Measurements from ENCODE around the gene ZSCAN2.
A peak's percentile ranks its signal among the peaks of the same experiment; 100 is the strongest.
"Not testable (repeated sequence)": the region's sequence is repeated elsewhere in the genome, so short reads cannot be mapped to it uniquely, and the experiment has no call there.

Gene ZSCAN2

DNA sequence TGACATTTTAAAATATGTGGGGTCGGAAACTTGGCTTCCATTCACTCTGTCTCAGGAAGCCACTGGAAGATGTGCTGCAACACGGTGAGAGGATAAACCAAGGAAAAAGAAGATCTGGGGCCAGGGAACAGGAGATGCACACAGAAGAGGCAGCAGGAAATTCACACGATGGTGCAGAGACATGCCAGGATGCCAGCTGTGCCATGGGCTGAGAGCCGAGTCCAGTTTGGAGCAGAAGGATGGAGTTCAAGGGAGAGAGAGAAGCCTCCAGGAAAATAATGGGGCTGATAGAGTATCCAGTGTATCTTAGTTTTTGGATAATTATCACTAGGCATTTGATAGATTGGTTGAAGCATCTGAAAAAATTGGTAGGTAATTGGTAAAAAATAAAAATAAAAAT, 16.9 kb upstream of the ZSCAN2 start:
- H3K23ac ChIP-seq (ENCODE audit: low read length in 2 of 2); H2AFZ ChIP-seq (ENCODE audit: low read depth, low read length); H3K9ac ChIP-seq (ENCODE audit: low read length); H2AK5ac ChIP-seq (ENCODE audit: low read length, severe bottlenecking); H4K8ac ChIP-seq (ENCODE audit: low read length); H3K14ac ChIP-seq (ENCODE audit: low read length in 2 of 2); H3K4me1 ChIP-seq (ENCODE audit: control insufficient read depth, insufficient read depth, low read depth, low read length); H3K4ac ChIP-seq (ENCODE audit: low read depth in 1 of 2, low read length in 2 of 2); H3K36me3 ChIP-seq (ENCODE audit: control insufficient read depth in 1 of 2, insufficient read depth in 2 of 2, low read depth in 1 of 2, low read length in 2 of 2); H3K27ac ChIP-seq (ENCODE audit: low read length, poor library complexity, severe bottlenecking); H3K79me1 ChIP-seq (replicated peaks; ENCODE audit: low read length, poor library complexity, severe bottlenecking); H3K27me3 ChIP-seq (ENCODE audit: control insufficient read depth in 1 of 2, insufficient read depth in 1 of 2, low read length in 2 of 2); DNase-seq; H2BK12ac ChIP-seq (ENCODE audit: low read length in 2 of 2); H3K18ac ChIP-seq (ENCODE audit: low read depth in 1 of 2, low read length in 2 of 2); H4K91ac ChIP-seq (ENCODE audit: low read length); H3K4me3 ChIP-seq (ENCODE audit: insufficient read depth in 1 of 2, low read depth in 1 of 2, low read length in 2 of 2); H2BK15ac ChIP-seq (ENCODE audit: low read depth, poor library complexity, severe bottlenecking); H2BK120ac ChIP-seq (ENCODE audit: low read depth, low read length); H3K9me3 ChIP-seq (ENCODE audit: control insufficient read depth, low read length); H3K4me2 ChIP-seq (ENCODE audit: low read length, poor library complexity, severe bottlenecking); H2BK5ac ChIP-seq (ENCODE audit: low read depth, low read length, poor library complexity, severe bottlenecking): not testable (repeated sequence)
- WGBS, result 90% methylated on average over 4 of the region's 4 CpGs

DNA sequence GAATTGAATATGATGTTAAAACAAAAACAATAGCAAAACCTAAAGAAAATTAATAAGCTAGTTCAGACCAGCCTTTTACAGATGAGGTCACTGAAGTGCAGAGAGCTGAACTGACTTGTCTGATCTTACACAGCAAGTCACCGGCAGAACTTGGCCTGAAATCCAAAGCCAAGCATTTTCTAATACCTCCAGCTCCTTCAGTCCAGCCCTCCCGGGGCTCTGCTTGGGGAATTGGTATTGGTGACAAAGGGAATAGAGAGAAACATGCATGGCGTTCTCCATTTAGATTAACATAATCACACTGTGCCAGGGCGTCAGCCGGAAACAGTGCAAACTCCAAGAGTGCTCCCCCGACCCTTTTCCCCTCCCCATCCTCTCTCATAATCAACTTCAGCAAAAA, 14.1 kb upstream of the ZSCAN2 start:
- Histone ChIP-seq H4K91ac (ENCODE audit: low read length) (no peak overlapping the region), H2BK5ac (ENCODE audit: low read depth, low read length, poor library complexity, severe bottlenecking) (no peak overlapping the region), H2AK5ac (ENCODE audit: low read length, severe bottlenecking) (no peak overlapping the region), H3K36me3 (ENCODE audit: control insufficient read depth in 1 of 2, insufficient read depth in 2 of 2, low read depth in 1 of 2, low read length in 2 of 2) (no peaks in the 10 kb centered on the region), H3K9ac (ENCODE audit: low read length) (peak overlapping the region; percentile 76), H3K27me3 (ENCODE audit: control insufficient read depth in 1 of 2, insufficient read depth in 1 of 2, low read length in 2 of 2) (no peaks in the 10 kb centered on the region), H3K79me1 (replicated peaks; ENCODE audit: low read length, poor library complexity, severe bottlenecking) (no peaks in the 10 kb centered on the region), H3K4ac (ENCODE audit: low read depth in 1 of 2, low read length in 2 of 2) (no peak overlapping the region), H3K4me3 (ENCODE audit: insufficient read depth in 1 of 2, low read depth in 1 of 2, low read length in 2 of 2) (no peak overlapping the region), H3K23ac (ENCODE audit: low read length in 2 of 2) (no peak overlapping the region), H3K4me1 (ENCODE audit: control insufficient read depth, insufficient read depth, low read depth, low read length) (no peaks in the 10 kb centered on the region), H3K4me2 (ENCODE audit: low read length, poor library complexity, severe bottlenecking) (no peak overlapping the region), H3K18ac (ENCODE audit: low read depth in 1 of 2, low read length in 2 of 2) (no peak overlapping the region), H3K14ac (ENCODE audit: low read length in 2 of 2) (no peak overlapping the region), H3K27ac (ENCODE audit: low read length, poor library complexity, severe bottlenecking) (no peak overlapping the region), H2BK12ac (ENCODE audit: low read length in 2 of 2) (no peak overlapping the region), H2BK15ac (ENCODE audit: low read depth, poor library complexity, severe bottlenecking) (no peak overlapping the region), H2AFZ (ENCODE audit: low read depth, low read length) (no peak overlapping the region), H2BK120ac (ENCODE audit: low read depth, low read length) (no peak overlapping the region), H4K8ac (ENCODE audit: low read length) (no peak overlapping the region), H3K9me3 (ENCODE audit: control insufficient read depth, low read length) (no peaks in the 10 kb centered on the region)
- no CpG with 5 or more reads among the region's 6 CpGs for WGBS
- DNase-seq, result no peak

DNA sequence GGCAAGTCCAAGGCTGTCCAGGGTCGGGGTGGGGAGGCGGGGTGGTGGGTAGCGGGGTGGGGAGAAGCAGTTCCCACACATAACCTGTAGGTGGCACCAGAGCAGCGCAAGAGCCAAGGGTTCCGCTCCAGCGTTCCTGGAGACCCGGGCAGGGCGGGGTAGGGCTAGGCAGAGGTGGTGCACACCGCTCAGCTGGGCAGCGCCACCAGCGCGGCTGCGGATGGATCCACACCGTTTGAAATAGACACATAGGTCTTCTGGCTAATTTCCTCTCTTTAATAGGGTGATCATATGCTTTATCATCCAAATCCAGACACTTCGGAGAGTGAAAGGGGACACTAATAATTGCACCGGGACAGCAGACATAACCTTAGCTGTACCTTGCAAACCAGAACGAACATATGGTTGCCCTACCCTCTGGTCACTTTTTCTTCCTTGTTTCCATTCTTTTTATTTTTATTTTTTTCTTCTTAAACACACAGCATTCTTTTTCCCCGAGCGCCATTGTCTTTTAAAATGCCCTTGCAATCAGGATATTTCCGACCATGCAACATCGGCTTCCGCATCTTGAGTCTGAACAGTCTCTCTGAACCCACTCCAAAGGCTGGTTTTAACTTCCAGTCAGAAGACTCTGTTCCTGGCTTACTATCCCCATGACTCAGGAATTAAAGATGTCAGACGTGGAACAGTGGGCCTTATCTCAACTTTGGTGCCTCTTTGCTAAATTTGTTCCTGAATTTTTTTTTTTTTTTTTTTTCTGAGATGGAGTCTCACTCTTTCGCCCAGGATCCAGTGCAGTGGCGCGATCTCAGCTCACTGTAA, 12.5 kb upstream of the ZSCAN2 start:
- peak overlapping the region; percentile 65 for H3K4me2 ChIP-seq (ENCODE audit: low read length, poor library complexity, severe bottlenecking)
- H3K9me3 ChIP-seq (ENCODE audit: control insufficient read depth, low read length), result no peaks in the 10 kb centered on the region
- no peak overlapping the region for H3K4ac ChIP-seq (ENCODE audit: low read depth in 1 of 2, low read length in 2 of 2)
- H2BK120ac ChIP-seq (ENCODE audit: low read depth, low read length), result no peak overlapping the region
- H2BK12ac ChIP-seq (ENCODE audit: low read length in 2 of 2), result peak overlapping the region in 1 of 2 experiments; percentile 2
- H3K14ac ChIP-seq (ENCODE audit: low read length in 2 of 2), result no peak overlapping the region
- no peaks in the 10 kb centered on the region for H3K79me1 ChIP-seq (replicated peaks; ENCODE audit: low read length, poor library complexity, severe bottlenecking)
- H3K4me1 ChIP-seq (ENCODE audit: control insufficient read depth, insufficient read depth, low read depth, low read length), result no peaks in the 10 kb centered on the region
- no peak overlapping the region for H4K91ac ChIP-seq (ENCODE audit: low read length)
- H3K27me3 ChIP-seq (ENCODE audit: control insufficient read depth in 1 of 2, insufficient read depth in 1 of 2, low read length in 2 of 2), result peaks cover 0 to 3% of the 10 kb centered on the region in 2 experiments
- H3K9ac ChIP-seq (ENCODE audit: low read length), result peak overlapping the region; percentile 83
- H3K4me3 ChIP-seq (ENCODE audit: insufficient read depth in 1 of 2, low read depth in 1 of 2, low read length in 2 of 2), result peak overlapping the region in 1 of 2 experiments; percentile 77
- H2BK15ac ChIP-seq (ENCODE audit: low read depth, poor library complexity, severe bottlenecking), result no peak overlapping the region
- H2AK5ac ChIP-seq (ENCODE audit: low read length, severe bottlenecking), result no peak overlapping the region
- no peaks in the 10 kb centered on the region for H3K36me3 ChIP-seq (ENCODE audit: control insufficient read depth in 1 of 2, insufficient read depth in 2 of 2, low read depth in 1 of 2, low read length in 2 of 2)
- no peak overlapping the region for H3K27ac ChIP-seq (ENCODE audit: low read length, poor library complexity, severe bottlenecking)
- peak; percentile 79 for DNase-seq
- no peak overlapping the region for H3K23ac ChIP-seq (ENCODE audit: low read length in 2 of 2)
- H4K8ac ChIP-seq (ENCODE audit: low read length), result no peak overlapping the region
- H2BK5ac ChIP-seq (ENCODE audit: low read depth, low read length, poor library complexity, severe bottlenecking), result no peak overlapping the region
- no peak overlapping the region for H2AFZ ChIP-seq (ENCODE audit: low read depth, low read length)
- 35% methylated on average over 26 of the region's 26 CpGs for WGBS
- no peak overlapping the region for H3K18ac ChIP-seq (ENCODE audit: low read depth in 1 of 2, low read length in 2 of 2)

DNA sequence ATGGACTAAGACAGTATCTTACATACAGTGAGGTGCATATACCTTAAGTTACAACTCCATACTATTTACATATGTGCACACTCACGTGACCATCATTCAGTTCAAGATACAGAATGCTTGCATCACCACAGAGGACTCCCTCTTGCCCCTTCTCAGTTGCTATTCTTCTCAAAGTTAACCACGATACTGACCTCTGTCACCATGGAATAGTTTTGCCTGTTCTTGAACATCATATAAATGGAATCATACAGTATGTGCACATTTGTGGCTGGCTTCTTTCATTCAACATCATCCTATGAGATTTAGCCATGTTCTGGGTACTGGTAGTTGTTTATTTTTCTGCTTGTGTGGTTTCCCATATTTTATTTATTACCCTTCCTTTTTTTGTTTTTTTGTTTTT, 10.4 kb upstream of the ZSCAN2 start:
- no peak overlapping the region for H3K4me2 ChIP-seq (ENCODE audit: low read length, poor library complexity, severe bottlenecking)
- 95% methylated on average over 2 of the region's 2 CpGs for WGBS
- DNase-seq, result no peak
- H3K36me3 ChIP-seq (ENCODE audit: control insufficient read depth in 1 of 2, insufficient read depth in 2 of 2, low read depth in 1 of 2, low read length in 2 of 2), result no peaks in the 10 kb centered on the region
- no peak overlapping the region for H3K9ac ChIP-seq (ENCODE audit: low read length)
- no peak overlapping the region for H4K8ac ChIP-seq (ENCODE audit: low read length)
- H2AFZ ChIP-seq (ENCODE audit: low read depth, low read length), result no peak overlapping the region
- no peak overlapping the region for H3K18ac ChIP-seq (ENCODE audit: low read depth in 1 of 2, low read length in 2 of 2)
- H3K27ac ChIP-seq (ENCODE audit: low read length, poor library complexity, severe bottlenecking), result no peak overlapping the region
- no peaks in the 10 kb centered on the region for H3K4me1 ChIP-seq (ENCODE audit: control insufficient read depth, insufficient read depth, low read depth, low read length)
- no peak overlapping the region for H4K91ac ChIP-seq (ENCODE audit: low read length)
- no peak overlapping the region for H3K14ac ChIP-seq (ENCODE audit: low read length in 2 of 2)
- H3K23ac ChIP-seq (ENCODE audit: low read length in 2 of 2), result no peak overlapping the region
- H2BK15ac ChIP-seq (ENCODE audit: low read depth, poor library complexity, severe bottlenecking), result no peak overlapping the region
- no peaks in the 10 kb centered on the region for H3K79me1 ChIP-seq (replicated peaks; ENCODE audit: low read length, poor library complexity, severe bottlenecking)
- no peak overlapping the region for H2AK5ac ChIP-seq (ENCODE audit: low read length, severe bottlenecking)
- no peak overlapping the region for H2BK120ac ChIP-seq (ENCODE audit: low read depth, low read length)
- no peak overlapping the region for H3K4me3 ChIP-seq (ENCODE audit: insufficient read depth in 1 of 2, low read depth in 1 of 2, low read length in 2 of 2)
- H2BK12ac ChIP-seq (ENCODE audit: low read length in 2 of 2), result no peak overlapping the region
- H3K27me3 ChIP-seq (ENCODE audit: control insufficient read depth in 1 of 2, insufficient read depth in 1 of 2, low read length in 2 of 2), result peaks cover 0 to 10% of the 10 kb centered on the region in 2 experiments
- H3K9me3 ChIP-seq (ENCODE audit: control insufficient read depth, low read length), result no peaks in the 10 kb centered on the region
- H3K4ac ChIP-seq (ENCODE audit: low read depth in 1 of 2, low read length in 2 of 2), result no peak overlapping the region
- no peak overlapping the region for H2BK5ac ChIP-seq (ENCODE audit: low read depth, low read length, poor library complexity, severe bottlenecking)
